Mesenchymal stem cell (in vitro differentiated cells and primary cell): ENCODE results near the gene TNFAIP2.
"Not testable (repeated sequence)": the region's sequence is repeated elsewhere in the genome, so short reads cannot be mapped to it uniquely, and the experiment has no call there.

Source experiments
- DNase-seq: peaks from one replicate; pipeline ENCODE4 v3.0.0-alpha.2; 2013
- H2AFZ ChIP-seq: one replicate; pipeline ENCODE4 v1.6.1; 2013; ENCODE audit warnings: low read depth, mild to moderate bottlenecking, control low read depth, inconsistent platforms, low read length, moderate library complexity
- H2AK5ac ChIP-seq: 2 replicates; pipeline ENCODE4 v1.6.1; 2013; ENCODE audit warnings: low read length, moderate library complexity, mild to moderate bottlenecking, inconsistent platforms; ENCODE audit not compliant: severe bottlenecking
- H2BK120ac ChIP-seq: one replicate; pipeline ENCODE4 v1.6.1; 2013; ENCODE audit warnings: low read depth, mild to moderate bottlenecking, inconsistent platforms, low read length, moderate library complexity
- H2BK12ac ChIP-seq, 2 experiments: one replicate each; pipeline ENCODE4 v1.6.1; 2013; ENCODE audit warnings: inconsistent platforms in 2 of 2, low read length in 2 of 2, mild to moderate bottlenecking in 2 of 2, moderate library complexity in 2 of 2, control low read depth in 1 of 2
- H2BK15ac ChIP-seq: one replicate; pipeline ENCODE4 v1.6.1; 2013; ENCODE audit warnings: mild to moderate bottlenecking, low read depth, inconsistent platforms; ENCODE audit not compliant: poor library complexity, severe bottlenecking
- H2BK5ac ChIP-seq: 2 replicates; pipeline ENCODE4 v1.6.1; 2013; ENCODE audit warnings: low read depth, mild to moderate bottlenecking, low read length, control low read depth, inconsistent platforms; ENCODE audit not compliant: poor library complexity, severe bottlenecking
- H3K14ac ChIP-seq, 2 experiments: one replicate each; pipeline ENCODE4 v1.6.1; 2013; ENCODE audit warnings: inconsistent platforms in 2 of 2, low read length in 2 of 2, control low read depth in 1 of 2, mild to moderate bottlenecking in 1 of 2, moderate library complexity in 1 of 2
- H3K18ac ChIP-seq, 2 experiments: one replicate each; pipeline ENCODE4 v1.6.1; 2013; ENCODE audit warnings: inconsistent platforms in 2 of 2, low read length in 2 of 2, control low read depth in 1 of 2, low read depth in 1 of 2, mild to moderate bottlenecking in 1 of 2
- H3K23ac ChIP-seq, 2 experiments: one replicate each; pipeline ENCODE4 v1.6.1; 2013; ENCODE audit warnings: inconsistent platforms in 2 of 2, low read length in 2 of 2, mild to moderate bottlenecking in 2 of 2, moderate library complexity in 2 of 2, control low read depth in 1 of 2
- H3K27ac ChIP-seq: 2 replicates; pipeline ENCODE4 v1.5.1; 2013; ENCODE audit warnings: mild to moderate bottlenecking, moderate library complexity, low read length, control low read depth, inconsistent platforms; ENCODE audit not compliant: poor library complexity, severe bottlenecking
- H3K27me3 ChIP-seq, 2 experiments: 2 replicates each; pipeline versions ENCODE4 v1.6.1 to v1.7.0; 2013; ENCODE audit warnings: low read length in 2 of 2, mild to moderate bottlenecking in 2 of 2, moderate library complexity in 2 of 2, control low read depth in 1 of 2, inconsistent platforms in 1 of 2; ENCODE audit not compliant: control insufficient read depth in 1 of 2, insufficient read depth in 1 of 2
- H3K36me3 ChIP-seq, 2 experiments: 2 replicates each; pipeline versions ENCODE4 v1.6.1 to v1.7.0; 2013; ENCODE audit warnings: low read length in 2 of 2, control low read depth in 1 of 2, inconsistent platforms in 1 of 2, low read depth in 1 of 2, mild to moderate bottlenecking in 1 of 2; ENCODE audit not compliant: insufficient read depth in 2 of 2, control insufficient read depth in 1 of 2
- H3K4ac ChIP-seq, 2 experiments: one replicate each; pipeline ENCODE4 v1.6.1; 2013; ENCODE audit warnings: inconsistent platforms in 2 of 2, low read length in 2 of 2, mild to moderate bottlenecking in 2 of 2, moderate library complexity in 2 of 2, control low read depth in 1 of 2, low read depth in 1 of 2
- H3K4me1 ChIP-seq: 2 replicates; pipeline ENCODE4 v1.6.1; 2013; ENCODE audit warnings: low read depth, low read length, control low read depth; ENCODE audit not compliant: control insufficient read depth, insufficient read depth
- H3K4me2 ChIP-seq: 2 replicates; pipeline ENCODE4 v1.6.1; 2013; ENCODE audit warnings: low read length, mild to moderate bottlenecking, inconsistent platforms; ENCODE audit not compliant: poor library complexity, severe bottlenecking
- H3K4me3 ChIP-seq, 2 experiments: 2 replicates each; pipeline versions ENCODE4 v1.5.1 to v1.7.0; 2013; ENCODE audit warnings: low read length in 2 of 2, mild to moderate bottlenecking in 2 of 2, control low read depth in 1 of 2, low read depth in 1 of 2; ENCODE audit not compliant: insufficient read depth in 1 of 2
- H3K79me1 ChIP-seq: replicated peaks from 2 replicates; pipeline ENCODE4 v1.6.1; 2013; ENCODE audit warnings: mild to moderate bottlenecking, control low read depth, low read length, inconsistent platforms; ENCODE audit not compliant: poor library complexity, severe bottlenecking
- H3K9ac ChIP-seq: 2 replicates; pipeline ENCODE4 v1.7.0; 2013; ENCODE audit warnings: mild to moderate bottlenecking, low read length, moderate library complexity
- H3K9me3 ChIP-seq: 2 replicates; pipeline ENCODE4 v1.7.0; 2013; ENCODE audit warnings: mild to moderate bottlenecking, low read length; ENCODE audit not compliant: control insufficient read depth
- H4K8ac ChIP-seq: one replicate; pipeline ENCODE4 v1.6.1; 2013; ENCODE audit warnings: inconsistent platforms, mild to moderate bottlenecking, low read length, moderate library complexity
- H4K91ac ChIP-seq: one replicate; pipeline ENCODE4 v1.6.1; 2013; ENCODE audit warnings: mild to moderate bottlenecking, low read length, inconsistent platforms
- WGBS: methylation state at CpG from one replicate; pipeline ENCODE4 v1.1.7; 2013; ENCODE audit warnings: mixed read lengths; 5-methylcytosine and 5-hydroxymethylcytosine counted together

TNFAIP2 gene

DNA sequence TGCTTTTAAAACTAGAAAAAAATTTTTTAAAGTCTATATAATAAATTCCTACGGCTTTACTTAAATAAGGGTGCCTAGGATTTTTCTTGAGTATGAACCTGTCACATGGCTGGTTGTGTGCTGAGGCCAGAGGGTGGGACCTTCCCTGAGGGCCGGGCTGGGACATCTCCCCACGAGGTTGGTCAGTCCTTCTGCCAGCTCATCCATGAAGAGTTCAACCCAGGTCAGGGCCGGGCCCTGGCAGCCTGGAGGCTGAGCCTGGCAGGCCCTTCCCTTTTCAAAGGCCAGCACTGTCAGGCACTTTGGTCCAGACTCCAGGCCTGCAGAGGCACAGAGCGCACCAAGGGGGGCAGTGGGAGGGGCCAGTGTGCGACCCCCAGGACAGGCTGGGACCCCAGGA is 31.7 kb downstream of the TNFAIP2 start:
- DNase-seq: peak; percentile 69
- Histone ChIP-seq H2BK120ac (no peak overlapping the region), H3K4ac (no peak overlapping the region), H3K14ac (peak overlapping the region in 1 of 2 experiments; percentile 22), H2AK5ac (no peak overlapping the region), H3K9ac (no peak overlapping the region), H4K91ac (peak overlapping the region; percentile 55), H3K36me3 (no peaks in the 10 kb centered on the region), H3K4me2 (no peak overlapping the region), H2AFZ (no peak overlapping the region), H3K9me3 (no peaks in the 10 kb centered on the region), H3K18ac (peak overlapping the region in 1 of 2 experiments; percentile 56), H3K4me1 (peaks cover 4% of the 10 kb centered on the region), H2BK5ac (no peak overlapping the region), H2BK12ac (peak overlapping the region in 1 of 2 experiments; percentile 31), H3K79me1 (no peaks in the 10 kb centered on the region), H3K27me3 (peaks cover 3 to 30% of the 10 kb centered on the region in 2 experiments), H2BK15ac (no peak overlapping the region), H4K8ac (peak overlapping the region; percentile 74), H3K27ac (no peak overlapping the region), H3K23ac (no peak overlapping the region), H3K4me3 (no peak overlapping the region)
- WGBS: 43% methylated on average over 6 of the region's 6 CpGs

DNA sequence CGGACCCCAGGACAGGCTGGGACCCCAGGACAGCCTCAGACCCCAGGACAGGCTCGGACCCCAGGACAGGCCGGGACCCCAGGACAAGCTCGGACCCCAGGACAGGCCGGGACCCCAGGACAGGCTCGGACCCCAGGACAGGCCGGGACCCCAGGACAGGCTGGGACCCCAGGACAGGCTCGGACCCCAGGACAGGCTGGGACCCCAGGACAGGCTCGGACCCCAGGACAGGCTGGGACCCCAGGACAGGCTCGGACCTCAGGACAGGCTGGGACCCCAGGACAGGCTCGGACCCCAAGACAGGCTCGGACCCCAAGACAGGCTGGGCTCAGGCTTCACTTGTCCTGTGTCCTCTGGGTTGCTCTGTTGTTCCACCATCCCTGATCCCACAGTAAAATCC is 32.2 kb downstream of the TNFAIP2 start:
- not testable (repeated sequence) for H3K4me3 ChIP-seq, H2BK5ac ChIP-seq, H3K36me3 ChIP-seq, H2BK120ac ChIP-seq, H2AK5ac ChIP-seq, DNase-seq, H3K9me3 ChIP-seq, H3K27ac ChIP-seq, H3K9ac ChIP-seq, H3K79me1 ChIP-seq, H3K23ac ChIP-seq, H3K4ac ChIP-seq, H3K4me2 ChIP-seq, H3K4me1 ChIP-seq, H2AFZ ChIP-seq
- WGBS: 93% methylated on average over 12 of the region's 12 CpGs
- Histone ChIP-seq H3K14ac (peak overlapping the region in 1 of 2 experiments; percentile 45), H2BK12ac (peak overlapping the region in 1 of 2 experiments; percentile 18), H3K18ac (peak overlapping the region in 1 of 2 experiments; percentile 63), H3K27me3 (peaks cover 3 to 34% of the 10 kb centered on the region in 2 experiments), H4K8ac (peak overlapping the region; percentile 74), H4K91ac (peak overlapping the region; percentile 55), H2BK15ac (peak overlapping the region; percentile 4)

DNA sequence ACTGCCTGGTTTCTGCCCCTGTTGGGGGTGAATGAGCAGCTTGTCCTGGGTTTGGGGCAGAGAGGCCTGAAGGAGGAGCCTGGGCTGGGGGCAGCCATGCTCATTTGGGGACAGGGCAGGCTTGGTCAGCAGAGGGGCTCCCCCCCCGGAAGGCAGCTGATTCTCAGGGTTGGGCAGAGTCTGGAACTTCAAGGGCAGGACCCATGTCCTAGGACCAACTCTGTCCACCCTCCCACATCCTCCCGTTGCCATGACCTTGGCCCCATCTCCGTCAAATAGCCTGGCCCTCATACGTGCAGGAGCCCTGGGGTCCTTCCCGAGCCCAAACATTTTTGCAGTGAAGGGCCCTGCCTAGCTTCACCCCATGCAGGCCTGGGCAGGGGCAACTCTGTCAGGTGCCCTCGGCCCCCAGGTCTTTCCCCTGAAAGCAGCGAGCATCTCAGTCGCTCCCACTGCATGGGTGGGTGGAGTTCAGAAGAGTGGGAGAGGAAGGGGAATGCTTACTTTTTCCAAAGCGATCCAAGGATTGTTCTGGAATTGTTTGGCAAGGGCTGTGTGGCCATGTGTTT is 32.6 kb downstream of the TNFAIP2 start:
- H3K9ac ChIP-seq: no peak overlapping the region
- peak overlapping the region; percentile 45 for H4K91ac ChIP-seq
- no peak overlapping the region for H2AFZ ChIP-seq
- H3K9me3 ChIP-seq: no peaks in the 10 kb centered on the region
- H2BK5ac ChIP-seq: no peak overlapping the region
- no peak for DNase-seq
- peak overlapping the region in 1 of 2 experiments; percentile 18 for H2BK12ac ChIP-seq
- H3K27ac ChIP-seq: no peak overlapping the region
- H3K23ac ChIP-seq: no peak overlapping the region
- peak overlapping the region in 1 of 2 experiments; percentile 7 for H3K4ac ChIP-seq
- WGBS: 95% methylated on average over 9 of the region's 9 CpGs
- H3K79me1 ChIP-seq: no peaks in the 10 kb centered on the region
- peak overlapping the region; percentile 26 to 63 for H3K18ac ChIP-seq
- no peak overlapping the region for H2AK5ac ChIP-seq
- peak overlapping the region in 1 of 2 experiments; percentile 45 for H3K14ac ChIP-seq
- H4K8ac ChIP-seq: no peak overlapping the region
- no peak overlapping the region for H2BK120ac ChIP-seq
- no peak overlapping the region for H3K4me2 ChIP-seq
- H3K27me3 ChIP-seq: peaks cover 3 to 34% of the 10 kb centered on the region in 2 experiments
- peaks cover 11% of the 10 kb centered on the region for H3K4me1 ChIP-seq
- no peaks in the 10 kb centered on the region for H3K36me3 ChIP-seq
- H3K4me3 ChIP-seq: no peak overlapping the region
- H2BK15ac ChIP-seq: peak overlapping the region; percentile 4

DNA sequence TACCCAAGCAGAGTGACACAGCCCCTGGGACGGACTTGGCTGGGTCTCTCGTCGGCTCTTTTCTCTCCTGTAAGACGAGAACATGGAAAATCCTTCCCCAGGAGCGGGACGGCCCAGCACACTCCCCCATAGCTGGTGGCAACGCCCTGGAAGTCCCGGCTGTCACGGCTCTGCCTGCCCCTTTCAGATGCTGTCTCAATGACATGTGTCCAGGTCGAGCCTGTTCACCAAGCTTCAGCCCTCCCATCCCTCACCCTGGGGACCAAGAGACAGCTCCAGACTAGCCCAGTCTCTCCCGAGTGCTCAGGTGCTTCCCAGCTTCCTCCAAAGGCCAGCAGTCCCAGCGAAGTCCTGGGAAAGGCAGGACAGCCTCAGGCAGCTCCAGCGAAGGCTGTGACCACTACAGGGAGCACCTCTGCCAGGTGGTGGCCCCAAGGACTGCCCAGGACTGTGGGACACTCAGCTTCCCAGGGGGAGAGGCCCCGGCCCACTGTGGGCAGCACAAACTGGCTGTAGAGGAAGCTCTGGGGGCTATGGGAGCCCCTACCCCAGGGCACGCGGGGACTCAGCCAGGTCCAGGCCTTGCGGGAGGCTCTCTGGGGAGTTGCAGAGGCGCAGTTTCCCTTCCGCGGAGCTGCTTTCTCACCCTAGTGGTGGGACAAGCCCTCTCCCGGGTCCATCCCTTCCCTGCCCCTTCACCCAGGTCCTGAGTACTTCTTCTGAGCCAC is 33.6 kb downstream of the TNFAIP2 start:
- 57% methylated on average over 21 of the region's 21 CpGs for WGBS
- Histone ChIP-seq H4K8ac (no peak overlapping the region), H3K9me3 (no peaks in the 10 kb centered on the region)

More for the DNA sequence above, 33.6 kb downstream of the TNFAIP2 start:
- peaks cover 3 to 40% of the 10 kb centered on the region in 2 experiments for H3K27me3 ChIP-seq
- no peak overlapping the region for H3K9ac ChIP-seq
- no peak overlapping the region for H3K18ac ChIP-seq
- H2BK12ac ChIP-seq: peak overlapping the region in 1 of 2 experiments; percentile 37
- H3K4me2 ChIP-seq: no peak overlapping the region
- H2AK5ac ChIP-seq: no peak overlapping the region
- no peak overlapping the region for H4K91ac ChIP-seq
- H3K36me3 ChIP-seq: no peaks in the 10 kb centered on the region
- DNase-seq: no peak
- no peak overlapping the region for H3K23ac ChIP-seq
- no peak overlapping the region for H3K4me3 ChIP-seq
- H2AFZ ChIP-seq: no peak overlapping the region
- peaks cover 13% of the 10 kb centered on the region for H3K4me1 ChIP-seq
- H2BK120ac ChIP-seq: no peak overlapping the region
- no peak overlapping the region for H2BK5ac ChIP-seq
- H3K14ac ChIP-seq: no peak overlapping the region
- H2BK15ac ChIP-seq: no peak overlapping the region
- H3K79me1 ChIP-seq: no peaks in the 10 kb centered on the region
- no peak overlapping the region for H3K27ac ChIP-seq
- H3K4ac ChIP-seq: no peak overlapping the region
